WERI-Rb-1 (cell line): ENCODE results near the gene ATP9A.

ENCODE experiments used
- DNase-seq: peaks from one replicate; pipeline ENCODE4 v3.0.0-alpha.2; 2020
- H3K27ac ChIP-seq: fragments of 250-450 bp; sonication (Bioruptor Pico); 2 replicates; pipeline ENCODE4 v1.5.1; 2020; ENCODE audit warnings: mild to moderate bottlenecking, moderate library complexity
- H3K27me3 ChIP-seq: fragments of 250-450 bp; sonication (Bioruptor Pico); 2 replicates; pipeline ENCODE4 v1.5.1; 2021; ENCODE audit warnings: mild to moderate bottlenecking, low read depth, moderate library complexity; ENCODE audit not compliant: insufficient read depth, severe bottlenecking
- H3K36me3 ChIP-seq: fragments of 250-450 bp; sonication (Bioruptor Pico); 2 replicates; pipeline ENCODE4 v1.5.1; 2020; ENCODE audit warnings: mild to moderate bottlenecking, moderate library complexity
- H3K4me3 ChIP-seq: 2 replicates; pipeline ENCODE4 v1.5.1; 2011; ENCODE audit warnings: low read depth, mild to moderate bottlenecking, control low read depth, low read length
- H3K9me3 ChIP-seq: fragments of 250-450 bp; sonication (Bioruptor Pico); 2 replicates; pipeline ENCODE4 v1.5.1; 2021; ENCODE audit warnings: mild to moderate bottlenecking, moderate library complexity; ENCODE audit not compliant: severe bottlenecking
- TF ChIP-seq, protein P1 (sequence below): IDR thresholded peaks from 2 replicates; pipeline ENCODE4 v1.5.1; 2011; ENCODE audit warnings: low read depth, mild to moderate bottlenecking, control low read depth, inconsistent platforms, low read length

The ATP9A gene

GRCh38 chr20:51643390-51643789 lies 124.8 kb downstream of the ATP9A start:
- Histone ChIP-seq H3K27me3 (no peaks in the 10 kb centered on the region), H3K9me3 (no peaks in the 10 kb centered on the region), H3K4me3 (no peak overlapping the region), H3K27ac (no peak overlapping the region), H3K36me3 (peaks cover 5% of the 10 kb centered on the region)
- no peak for DNase-seq
- TF ChIP-seq, protein P1, sequence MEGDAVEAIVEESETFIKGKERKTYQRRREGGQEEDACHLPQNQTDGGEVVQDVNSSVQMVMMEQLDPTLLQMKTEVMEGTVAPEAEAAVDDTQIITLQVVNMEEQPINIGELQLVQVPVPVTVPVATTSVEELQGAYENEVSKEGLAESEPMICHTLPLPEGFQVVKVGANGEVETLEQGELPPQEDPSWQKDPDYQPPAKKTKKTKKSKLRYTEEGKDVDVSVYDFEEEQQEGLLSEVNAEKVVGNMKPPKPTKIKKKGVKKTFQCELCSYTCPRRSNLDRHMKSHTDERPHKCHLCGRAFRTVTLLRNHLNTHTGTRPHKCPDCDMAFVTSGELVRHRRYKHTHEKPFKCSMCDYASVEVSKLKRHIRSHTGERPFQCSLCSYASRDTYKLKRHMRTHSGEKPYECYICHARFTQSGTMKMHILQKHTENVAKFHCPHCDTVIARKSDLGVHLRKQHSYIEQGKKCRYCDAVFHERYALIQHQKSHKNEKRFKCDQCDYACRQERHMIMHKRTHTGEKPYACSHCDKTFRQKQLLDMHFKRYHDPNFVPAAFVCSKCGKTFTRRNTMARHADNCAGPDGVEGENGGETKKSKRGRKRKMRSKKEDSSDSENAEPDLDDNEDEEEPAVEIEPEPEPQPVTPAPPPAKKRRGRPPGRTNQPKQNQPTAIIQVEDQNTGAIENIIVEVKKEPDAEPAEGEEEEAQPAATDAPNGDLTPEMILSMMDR: no peak

DNA sequence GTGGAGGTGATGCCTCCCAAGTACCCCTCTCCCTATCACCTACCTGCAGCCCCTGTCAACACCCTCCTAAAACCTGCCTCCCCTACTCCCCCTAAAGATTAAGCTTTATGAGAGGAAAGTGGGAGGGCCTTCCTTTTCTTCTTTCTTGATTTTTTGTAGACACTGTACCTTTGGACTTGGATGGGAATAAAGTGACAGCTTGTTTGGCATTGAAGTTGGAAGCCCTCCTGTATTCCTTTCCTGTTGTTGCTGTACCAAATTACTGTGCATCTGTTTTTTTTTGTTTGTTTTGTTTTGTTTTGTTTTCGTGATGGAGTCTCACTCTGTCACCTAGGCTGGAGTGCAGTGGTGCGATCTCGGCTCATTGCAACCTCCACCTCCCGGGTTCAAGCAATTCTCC lies 126.3 kb downstream of the ATP9A start:
- DNase-seq: no peak
- Histone ChIP-seq H3K36me3 (peaks cover 5% of the 10 kb centered on the region), H3K9me3 (no peaks in the 10 kb centered on the region), H3K27ac (no peak overlapping the region), H3K4me3 (no peak overlapping the region), H3K27me3 (no peaks in the 10 kb centered on the region)
- TF ChIP-seq, protein P1: no peak

DNA sequence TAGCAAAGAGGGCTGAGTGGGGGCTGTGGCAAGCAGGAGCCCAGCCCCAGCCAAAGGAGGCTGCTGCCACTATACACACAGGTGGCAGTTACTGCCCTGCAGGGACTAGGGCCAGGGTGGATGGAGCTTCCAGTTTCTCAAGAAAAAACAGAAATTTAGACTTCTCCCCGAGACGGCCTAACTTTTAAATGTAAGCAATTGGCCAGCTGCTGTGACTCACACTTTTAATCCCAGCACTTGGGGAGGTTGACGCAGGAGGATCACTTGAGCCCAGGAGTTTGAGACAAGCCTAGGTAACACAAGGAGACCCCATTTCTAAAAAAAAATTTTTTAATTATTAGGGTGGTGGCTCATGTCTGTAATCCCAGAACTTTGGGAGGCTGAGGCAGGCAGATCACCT lies 127.4 kb downstream of the ATP9A start:
- Histone ChIP-seq H3K9me3 (no peaks in the 10 kb centered on the region), H3K27me3 (no peaks in the 10 kb centered on the region), H3K4me3 (no peak overlapping the region), H3K36me3 (peaks cover 5% of the 10 kb centered on the region), H3K27ac (no peak overlapping the region)
- TF ChIP-seq, protein P1: no peak
- no peak for DNase-seq

DNA sequence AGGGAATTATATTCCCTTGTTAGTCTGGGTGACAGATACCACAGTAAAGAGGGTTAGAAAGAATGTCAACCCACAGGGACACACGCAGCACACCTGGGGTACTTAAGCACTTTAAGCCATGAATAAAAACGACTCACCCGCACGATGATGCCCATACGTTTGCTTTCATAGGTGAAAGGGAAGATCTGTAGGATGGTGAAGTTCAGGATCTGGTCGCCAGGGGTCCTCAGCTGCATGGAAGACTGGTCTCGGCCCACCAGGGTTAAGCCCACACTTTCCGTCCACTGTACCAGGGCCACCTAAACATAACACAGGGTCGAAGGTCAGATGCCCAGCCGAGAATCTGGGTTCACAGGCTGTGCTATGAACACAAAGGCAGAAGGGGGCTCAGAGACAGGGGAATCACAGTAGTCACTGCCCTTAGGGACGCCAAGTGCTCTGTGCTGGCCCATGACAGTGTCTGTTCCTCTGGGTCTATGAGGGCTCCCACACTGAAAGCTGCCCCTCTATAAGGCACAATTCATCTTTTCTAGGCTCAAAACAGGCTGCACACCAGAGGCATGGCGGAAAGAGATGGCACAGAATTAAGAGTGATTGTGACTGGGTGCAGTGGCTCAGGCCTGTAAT lies 128.9 kb downstream of the ATP9A start:
- Histone ChIP-seq H3K27ac (no peak overlapping the region), H3K36me3 (peaks cover 5% of the 10 kb centered on the region), H3K4me3 (no peak overlapping the region), H3K9me3 (no peaks in the 10 kb centered on the region), H3K27me3 (no peaks in the 10 kb centered on the region)
- peak; percentile 71 for DNase-seq
- TF ChIP-seq, protein P1: peak; percentile 90

- DNase-seq: no peak
- Histone ChIP-seq H3K27me3 (no peaks in the 10 kb centered on the region), H3K27ac (no peak overlapping the region), H3K9me3 (no peaks in the 10 kb centered on the region), H3K4me3 (no peak overlapping the region), H3K36me3 (peaks cover 5% of the 10 kb centered on the region)
- TF ChIP-seq, protein P1: no peak
Observed at GRCh38 chr20:51637241-51637640, 130.9 kb downstream of the ATP9A start.

DNA sequence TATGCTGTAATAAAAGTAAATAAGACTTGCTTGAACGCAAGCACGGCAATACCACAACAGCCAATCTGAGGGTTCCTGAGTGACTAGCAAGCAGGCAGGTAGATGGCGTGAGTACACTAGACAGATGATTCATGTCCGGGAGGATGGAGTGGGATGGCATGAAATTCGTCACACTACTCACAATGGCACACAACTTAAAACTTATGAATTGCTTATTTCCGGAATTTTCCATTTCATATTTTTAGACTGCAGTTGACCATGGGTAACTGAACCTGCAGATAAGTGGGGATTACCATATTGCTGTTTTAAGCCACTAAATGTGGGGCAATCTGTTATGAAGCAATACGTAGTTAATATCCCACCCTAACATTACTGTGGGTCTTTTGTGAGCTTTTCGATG lies 132.1 kb downstream of the ATP9A start:
- Histone ChIP-seq H3K9me3 (no peaks in the 10 kb centered on the region), H3K4me3 (no peak overlapping the region), H3K27ac (no peak overlapping the region), H3K27me3 (no peaks in the 10 kb centered on the region), H3K36me3 (peaks cover 5% of the 10 kb centered on the region)
- TF ChIP-seq, protein P1: no peak
- DNase-seq: no peak
